H9 (cell line): ENCODE results near the gene PARM1. TPM values are rescaled to one million over a fixed set of nuclear protein-coding genes. Genes with fewer than 3 reads are reported as not detected.

Experiments used
- DNase-seq: peaks from one replicate; pipeline ENCODE4 v3.0.0-alpha.2; 2017
- H2AFZ ChIP-seq: one replicate; pipeline ENCODE4 v1.6.1; 2013; ENCODE audit warnings: mild to moderate bottlenecking, low read length, control low read depth, moderate library complexity
- H2AK5ac ChIP-seq: 2 replicates; pipeline ENCODE4 v1.6.1; 2013; ENCODE audit warnings: low read length, control low read depth, mixed read lengths; ENCODE audit not compliant: insufficient read length
- H2BK120ac ChIP-seq: one replicate; pipeline ENCODE4 v1.6.1; 2013; ENCODE audit warnings: low read depth, mild to moderate bottlenecking, low read length, control low read depth, inconsistent platforms; ENCODE audit not compliant: poor library complexity, severe bottlenecking
- H2BK12ac ChIP-seq: 2 replicates; pipeline ENCODE4 v1.6.1; 2013; ENCODE audit warnings: low read length, control low read depth, mixed read lengths, low read depth; ENCODE audit not compliant: insufficient read length
- H2BK15ac ChIP-seq: 2 replicates; pipeline ENCODE4 v1.6.1; 2013; ENCODE audit warnings: low read depth, low read length, control low read depth
- H2BK20ac ChIP-seq: one replicate; pipeline ENCODE4 v1.6.1; 2013; ENCODE audit warnings: low read depth, mild to moderate bottlenecking, low read length, control low read depth, inconsistent platforms; ENCODE audit not compliant: poor library complexity, severe bottlenecking
- H2BK5ac ChIP-seq: 2 replicates; pipeline ENCODE4 v1.6.1; 2013; ENCODE audit warnings: low read length, control low read depth, mixed read lengths; ENCODE audit not compliant: insufficient read length
- H3K14ac ChIP-seq: 2 replicates; pipeline ENCODE4 v1.6.1; 2013; ENCODE audit warnings: low read length, control low read depth; ENCODE audit not compliant: insufficient read depth
- H3K18ac ChIP-seq: 2 replicates; pipeline ENCODE4 v1.6.1; 2013; ENCODE audit warnings: low read depth, mild to moderate bottlenecking, mixed read lengths, low read length, control low read depth; ENCODE audit not compliant: insufficient read length
- H3K23ac ChIP-seq: 2 replicates; pipeline ENCODE4 v1.6.1; 2013; ENCODE audit warnings: low read length, control low read depth, mixed read lengths, low read depth; ENCODE audit not compliant: insufficient read length
- H3K23me2 ChIP-seq: 2 replicates; pipeline ENCODE4 v1.6.1; 2013; ENCODE audit warnings: low read depth, mild to moderate bottlenecking, mixed read lengths, low read length, control low read depth; ENCODE audit not compliant: insufficient read length, poor library complexity, severe bottlenecking
- H3K27ac ChIP-seq: 2 replicates; pipeline ENCODE4 v1.5.1; 2013; ENCODE audit warnings: low read length, control low read depth, mixed read lengths, low read depth; ENCODE audit not compliant: insufficient read length
- H3K27me3 ChIP-seq: 2 replicates; pipeline ENCODE4 v1.6.1; 2013; ENCODE audit warnings: low read length, control low read depth, inconsistent platforms; ENCODE audit not compliant: insufficient read depth
- H3K4ac ChIP-seq: 2 replicates; pipeline ENCODE4 v1.6.1; 2013; ENCODE audit warnings: low read depth, mild to moderate bottlenecking, control low read depth, inconsistent platforms, low read length, moderate library complexity
- H3K4me1 ChIP-seq: 2 replicates; pipeline ENCODE4 v1.6.1; 2013; ENCODE audit warnings: low read length, control low read depth, inconsistent platforms; ENCODE audit not compliant: insufficient read depth
- H3K4me2 ChIP-seq: 2 replicates; pipeline ENCODE4 v1.6.1; 2013; ENCODE audit warnings: low read length, control low read depth, mixed read lengths; ENCODE audit not compliant: insufficient read length, insufficient read depth
- H3K56ac ChIP-seq: 2 replicates; pipeline ENCODE4 v1.6.1; 2013; ENCODE audit warnings: low read depth, mild to moderate bottlenecking, mixed read lengths, low read length, control low read depth; ENCODE audit not compliant: insufficient read length
- H3K79me1 ChIP-seq: 2 replicates; pipeline ENCODE4 v1.6.1; 2013; ENCODE audit warnings: low read depth, mild to moderate bottlenecking, moderate library complexity, low read length, control low read depth, inconsistent platforms; ENCODE audit not compliant: insufficient read depth, poor library complexity, severe bottlenecking
- H3K79me2 ChIP-seq: 2 replicates; pipeline ENCODE4 v1.6.1; 2013; ENCODE audit warnings: low read length, control low read depth, inconsistent platforms; ENCODE audit not compliant: insufficient read depth
- H3K9ac ChIP-seq: 2 replicates; pipeline ENCODE4 v1.6.1; 2013; ENCODE audit warnings: low read length, control low read depth, mixed read lengths; ENCODE audit not compliant: insufficient read length; ENCODE audit errors: extremely low read depth
- H3K9me3 ChIP-seq: one replicate; pipeline ENCODE4 v1.6.1; 2013; ENCODE audit warnings: low read depth, low read length, inconsistent platforms; ENCODE audit not compliant: control insufficient read depth
- H3T11ph ChIP-seq: one replicate; pipeline ENCODE4 v1.6.1; 2013; ENCODE audit warnings: mild to moderate bottlenecking, low read length, control low read depth, inconsistent platforms
- H4K20me1 ChIP-seq: one replicate; pipeline ENCODE4 v1.6.1; 2013; ENCODE audit not compliant: control insufficient read depth, insufficient read length, insufficient read depth
- H4K5ac ChIP-seq: 2 replicates; pipeline ENCODE4 v1.6.1; 2013; ENCODE audit warnings: low read depth, mild to moderate bottlenecking, mixed read lengths, low read length, control low read depth; ENCODE audit not compliant: insufficient read length
- H4K8ac ChIP-seq: replicated peaks from 2 replicates; pipeline ENCODE4 v1.6.1; 2013; ENCODE audit warnings: low read length, control low read depth, mixed read lengths, low read depth; ENCODE audit not compliant: insufficient read length
- H4K91ac ChIP-seq: 2 replicates; pipeline ENCODE4 v1.6.1; 2013; ENCODE audit warnings: low read depth, mild to moderate bottlenecking, moderate library complexity, mixed read lengths, low read length, control low read depth; ENCODE audit not compliant: insufficient read length
- H3K27ac Mint-ChIP-seq, 3 experiments: 2 replicates in 2 of 3; 3 replicates in 1 of 3; pipeline ENCODE4 v1.8.0; 2020 to 2021; ENCODE audit warnings: mixed read lengths in 3 of 3, mild to moderate bottlenecking in 1 of 3, moderate library complexity in 1 of 3
- H3K27me3 Mint-ChIP-seq: 2 replicates; pipeline ENCODE4 v1.8.0; 2021; ENCODE audit warnings: low read depth, mild to moderate bottlenecking, moderate library complexity, mixed read lengths
- H3K36me3 Mint-ChIP-seq, 3 experiments: 2 replicates in 2 of 3; 3 replicates in 1 of 3; pipeline ENCODE4 v1.8.0; 2020 to 2021; ENCODE audit warnings: low read depth in 3 of 3, mixed read lengths in 3 of 3; ENCODE audit not compliant: insufficient read depth in 1 of 3
- H3K4me1 Mint-ChIP-seq, 2 experiments: 2 replicates each; pipeline ENCODE4 v1.8.0; 2020; ENCODE audit warnings: mixed read lengths in 2 of 2
- H3K4me3 Mint-ChIP-seq, 2 experiments: 2 replicates in 1 of 2; 3 replicates in 1 of 2; pipeline ENCODE4 v1.8.0; 2020 to 2021; ENCODE audit warnings: mild to moderate bottlenecking in 2 of 2, mixed read lengths in 2 of 2, moderate library complexity in 1 of 2
- H3K9me3 Mint-ChIP-seq, 2 experiments: 2 replicates in 1 of 2; 3 replicates in 1 of 2; pipeline ENCODE4 v1.8.0; 2020; ENCODE audit warnings: mild to moderate bottlenecking in 2 of 2, mixed read lengths in 2 of 2, moderate library complexity in 1 of 2
- WGBS: extraction: QIAGEN DNeasy Blood & Tissue Kit; methylation state at CpG from one replicate; pipeline ENCODE4 v1.1.7; 2013; ENCODE audit warnings: missing lambda C conversion rate, low lambda C conversion rate, mixed read lengths; ENCODE audit not compliant: insufficient read length; ENCODE audit errors: extremely low coverage; 5-methylcytosine and 5-hydroxymethylcytosine counted together
- total RNA-seq: library from RNA; stranded (reverse); gene quantifications from 2 replicates; pipeline ENCODE4 v1.2.1, GENCODE V29; 2021
- TF ChIP-seq, protein P1 (sequence below): fragments of 200-600 bp; sonication (generic); conservative IDR thresholded peaks from 3 replicates; pipeline ENCODE4 v1.8.0; 2021; ENCODE audit warnings: antibody characterized with exemption, mild to moderate bottlenecking

The PARM1 gene
- total RNA-seq, 1 experiment from 2014 or later: 2.0 TPM

DNA sequence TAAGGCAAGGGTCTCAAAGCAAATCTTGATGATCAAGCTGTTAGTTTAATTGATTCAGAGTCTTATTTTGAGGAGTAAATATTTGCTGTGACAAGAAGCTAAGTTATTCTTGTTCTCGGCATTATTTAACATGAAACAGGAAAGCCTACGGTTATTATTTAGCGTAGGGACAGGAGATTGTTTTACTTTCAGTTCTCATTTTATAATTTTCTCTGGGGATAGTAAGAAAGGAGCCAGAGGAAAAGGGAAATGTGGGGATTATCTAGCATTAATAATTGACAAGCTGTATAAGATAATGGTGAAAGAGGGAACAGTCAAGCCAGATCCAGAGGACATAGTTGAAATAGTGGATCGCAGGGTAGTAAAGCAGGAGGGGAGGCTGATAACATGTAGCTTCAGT, 39.7 kb upstream of the PARM1 start:
- no peak overlapping the region for H2BK12ac ChIP-seq
- no peak overlapping the region for H3K14ac ChIP-seq
- no peak for DNase-seq
- no peak overlapping the region for H3K4me3 Mint-ChIP-seq
- no peak overlapping the region for H2BK20ac ChIP-seq
- no peak overlapping the region for H4K5ac ChIP-seq
- no peak overlapping the region for H3K56ac ChIP-seq
- no peak overlapping the region for H3K18ac ChIP-seq
- H2AK5ac ChIP-seq: no peak overlapping the region
- no peak overlapping the region for H4K8ac ChIP-seq
- no peak overlapping the region for H3K27ac ChIP-seq
- H3K4ac ChIP-seq: no peak overlapping the region
- no peak overlapping the region for H2BK120ac ChIP-seq
- peak overlapping the region; percentile 76 for H3T11ph ChIP-seq
- H3K27me3 Mint-ChIP-seq: no peaks in the 10 kb centered on the region
- H3K9ac ChIP-seq: no peak overlapping the region
- peaks cover 2% of the 10 kb centered on the region for H4K20me1 ChIP-seq
- TF ChIP-seq, protein P1, sequence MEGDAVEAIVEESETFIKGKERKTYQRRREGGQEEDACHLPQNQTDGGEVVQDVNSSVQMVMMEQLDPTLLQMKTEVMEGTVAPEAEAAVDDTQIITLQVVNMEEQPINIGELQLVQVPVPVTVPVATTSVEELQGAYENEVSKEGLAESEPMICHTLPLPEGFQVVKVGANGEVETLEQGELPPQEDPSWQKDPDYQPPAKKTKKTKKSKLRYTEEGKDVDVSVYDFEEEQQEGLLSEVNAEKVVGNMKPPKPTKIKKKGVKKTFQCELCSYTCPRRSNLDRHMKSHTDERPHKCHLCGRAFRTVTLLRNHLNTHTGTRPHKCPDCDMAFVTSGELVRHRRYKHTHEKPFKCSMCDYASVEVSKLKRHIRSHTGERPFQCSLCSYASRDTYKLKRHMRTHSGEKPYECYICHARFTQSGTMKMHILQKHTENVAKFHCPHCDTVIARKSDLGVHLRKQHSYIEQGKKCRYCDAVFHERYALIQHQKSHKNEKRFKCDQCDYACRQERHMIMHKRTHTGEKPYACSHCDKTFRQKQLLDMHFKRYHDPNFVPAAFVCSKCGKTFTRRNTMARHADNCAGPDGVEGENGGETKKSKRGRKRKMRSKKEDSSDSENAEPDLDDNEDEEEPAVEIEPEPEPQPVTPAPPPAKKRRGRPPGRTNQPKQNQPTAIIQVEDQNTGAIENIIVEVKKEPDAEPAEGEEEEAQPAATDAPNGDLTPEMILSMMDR: no peak
- no peak overlapping the region for H4K91ac ChIP-seq
- H3K27me3 ChIP-seq: no peaks in the 10 kb centered on the region
- H3K79me1 ChIP-seq: no peaks in the 10 kb centered on the region
- H3K27ac Mint-ChIP-seq: no peak overlapping the region
- no peaks in the 10 kb centered on the region for H3K23me2 ChIP-seq
- H3K4me1 Mint-ChIP-seq: peaks cover 4 to 8% of the 10 kb centered on the region in 2 experiments; a peak in 3 of 4 replicates
- no CpG with 5 or more reads among the region's 4 CpGs for WGBS
- H3K4me2 ChIP-seq: no peak overlapping the region
- H2BK5ac ChIP-seq: no peak overlapping the region
- no peaks in the 10 kb centered on the region for H3K79me2 ChIP-seq
- peaks cover 2% of the 10 kb centered on the region; the same call in 1 of the 2 replicates for H3K4me1 ChIP-seq
- H3K9me3 Mint-ChIP-seq: no peaks in the 10 kb centered on the region
- H3K36me3 Mint-ChIP-seq: no peaks in the 10 kb centered on the region
- no peak overlapping the region for H2AFZ ChIP-seq
- no peak overlapping the region for H3K23ac ChIP-seq
- H3K9me3 ChIP-seq: no peaks in the 10 kb centered on the region
- no peak overlapping the region for H2BK15ac ChIP-seq
